HL-60 (cell line): Measurements from ENCODE around the gene IARS1.

Experiments
- DNase-seq, 2 experiments: peaks; one replicate each; pipeline ENCODE4 v3.0.0-alpha.2; 2010 to 2020; ENCODE audit warnings: low read depth in 1 of 2, low spot score in 1 of 2
- H3K27ac ChIP-seq: fragments of 250-450 bp; sonication (Bioruptor Pico); replicated peaks from 2 replicates; pipeline ENCODE4 v1.5.1; 2020; ENCODE audit warnings: mild to moderate bottlenecking, moderate library complexity
- H3K27me3 ChIP-seq: fragments of 250-450 bp; sonication (Bioruptor Pico); 2 replicates; pipeline ENCODE4 v1.5.1; 2021; ENCODE audit warnings: mild to moderate bottlenecking, moderate library complexity; ENCODE audit not compliant: insufficient read depth, poor library complexity, severe bottlenecking
- H3K4me3 ChIP-seq: replicated peaks from 2 replicates; pipeline ENCODE4 v1.5.1; 2011; ENCODE audit warnings: mild to moderate bottlenecking, control low read depth, low read length; ENCODE audit not compliant: insufficient read depth
- GABPA ChIP-seq: IDR thresholded peaks from 2 replicates; pipeline ENCODE4 v1.6.1; 2012; ENCODE audit warnings: low read depth
- POLR2AphosphoS5 ChIP-seq: IDR thresholded peaks from 2 replicates; pipeline ENCODE4 v1.6.1; 2012; ENCODE audit warnings: low read depth
- SPI1 ChIP-seq: IDR thresholded peaks from 2 replicates; pipeline ENCODE4 v1.6.1; 2012; ENCODE audit warnings: low read depth, mild to moderate bottlenecking, borderline replicate concordance
- TF ChIP-seq, protein P1 (sequence below): IDR thresholded peaks from 2 replicates; pipeline ENCODE4 v1.6.1; 2012; ENCODE audit warnings: low read depth; ENCODE audit not compliant: insufficient replicate concordance
- TF ChIP-seq, protein P2 (sequence below): IDR thresholded peaks from one replicate; pipeline ENCODE4 v1.5.1; 2011; ENCODE audit warnings: low read length, control low read depth, inconsistent platforms; ENCODE audit not compliant: insufficient read depth

Gene IARS1

GRCh38 chr9:92276331-92277032, 17.0 kb downstream of the IARS1 start:
- TF ChIP-seq, protein P1, sequence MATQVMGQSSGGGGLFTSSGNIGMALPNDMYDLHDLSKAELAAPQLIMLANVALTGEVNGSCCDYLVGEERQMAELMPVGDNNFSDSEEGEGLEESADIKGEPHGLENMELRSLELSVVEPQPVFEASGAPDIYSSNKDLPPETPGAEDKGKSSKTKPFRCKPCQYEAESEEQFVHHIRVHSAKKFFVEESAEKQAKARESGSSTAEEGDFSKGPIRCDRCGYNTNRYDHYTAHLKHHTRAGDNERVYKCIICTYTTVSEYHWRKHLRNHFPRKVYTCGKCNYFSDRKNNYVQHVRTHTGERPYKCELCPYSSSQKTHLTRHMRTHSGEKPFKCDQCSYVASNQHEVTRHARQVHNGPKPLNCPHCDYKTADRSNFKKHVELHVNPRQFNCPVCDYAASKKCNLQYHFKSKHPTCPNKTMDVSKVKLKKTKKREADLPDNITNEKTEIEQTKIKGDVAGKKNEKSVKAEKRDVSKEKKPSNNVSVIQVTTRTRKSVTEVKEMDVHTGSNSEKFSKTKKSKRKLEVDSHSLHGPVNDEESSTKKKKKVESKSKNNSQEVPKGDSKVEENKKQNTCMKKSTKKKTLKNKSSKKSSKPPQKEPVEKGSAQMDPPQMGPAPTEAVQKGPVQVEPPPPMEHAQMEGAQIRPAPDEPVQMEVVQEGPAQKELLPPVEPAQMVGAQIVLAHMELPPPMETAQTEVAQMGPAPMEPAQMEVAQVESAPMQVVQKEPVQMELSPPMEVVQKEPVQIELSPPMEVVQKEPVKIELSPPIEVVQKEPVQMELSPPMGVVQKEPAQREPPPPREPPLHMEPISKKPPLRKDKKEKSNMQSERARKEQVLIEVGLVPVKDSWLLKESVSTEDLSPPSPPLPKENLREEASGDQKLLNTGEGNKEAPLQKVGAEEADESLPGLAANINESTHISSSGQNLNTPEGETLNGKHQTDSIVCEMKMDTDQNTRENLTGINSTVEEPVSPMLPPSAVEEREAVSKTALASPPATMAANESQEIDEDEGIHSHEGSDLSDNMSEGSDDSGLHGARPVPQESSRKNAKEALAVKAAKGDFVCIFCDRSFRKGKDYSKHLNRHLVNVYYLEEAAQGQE: no peak
- TF ChIP-seq SPI1: 0 out of 2 replicates have a peak, but pooled peaks have one; percentile 4
- no peak overlapping the region for H3K4me3 ChIP-seq
- DNase-seq: no peak
- no peak overlapping the region for H3K27ac ChIP-seq
- H3K27me3 ChIP-seq: no peaks in the 10 kb centered on the region

- no peak for DNase-seq
- no peak overlapping the region for H3K27ac ChIP-seq
- H3K27me3 ChIP-seq: no peaks in the 10 kb centered on the region
- TF ChIP-seq SPI1: no peak
- TF ChIP-seq, protein P1: no peak
- no peak for TF ChIP-seq POLR2AphosphoS5
- no peak for TF ChIP-seq GABPA
- TF ChIP-seq, protein P2, sequence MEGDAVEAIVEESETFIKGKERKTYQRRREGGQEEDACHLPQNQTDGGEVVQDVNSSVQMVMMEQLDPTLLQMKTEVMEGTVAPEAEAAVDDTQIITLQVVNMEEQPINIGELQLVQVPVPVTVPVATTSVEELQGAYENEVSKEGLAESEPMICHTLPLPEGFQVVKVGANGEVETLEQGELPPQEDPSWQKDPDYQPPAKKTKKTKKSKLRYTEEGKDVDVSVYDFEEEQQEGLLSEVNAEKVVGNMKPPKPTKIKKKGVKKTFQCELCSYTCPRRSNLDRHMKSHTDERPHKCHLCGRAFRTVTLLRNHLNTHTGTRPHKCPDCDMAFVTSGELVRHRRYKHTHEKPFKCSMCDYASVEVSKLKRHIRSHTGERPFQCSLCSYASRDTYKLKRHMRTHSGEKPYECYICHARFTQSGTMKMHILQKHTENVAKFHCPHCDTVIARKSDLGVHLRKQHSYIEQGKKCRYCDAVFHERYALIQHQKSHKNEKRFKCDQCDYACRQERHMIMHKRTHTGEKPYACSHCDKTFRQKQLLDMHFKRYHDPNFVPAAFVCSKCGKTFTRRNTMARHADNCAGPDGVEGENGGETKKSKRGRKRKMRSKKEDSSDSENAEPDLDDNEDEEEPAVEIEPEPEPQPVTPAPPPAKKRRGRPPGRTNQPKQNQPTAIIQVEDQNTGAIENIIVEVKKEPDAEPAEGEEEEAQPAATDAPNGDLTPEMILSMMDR: no peak
- H3K4me3 ChIP-seq: no peak overlapping the region
These were observed 18.0 kb downstream of the IARS1 start for GRCh38 chr9:92275541-92275940.

DNA sequence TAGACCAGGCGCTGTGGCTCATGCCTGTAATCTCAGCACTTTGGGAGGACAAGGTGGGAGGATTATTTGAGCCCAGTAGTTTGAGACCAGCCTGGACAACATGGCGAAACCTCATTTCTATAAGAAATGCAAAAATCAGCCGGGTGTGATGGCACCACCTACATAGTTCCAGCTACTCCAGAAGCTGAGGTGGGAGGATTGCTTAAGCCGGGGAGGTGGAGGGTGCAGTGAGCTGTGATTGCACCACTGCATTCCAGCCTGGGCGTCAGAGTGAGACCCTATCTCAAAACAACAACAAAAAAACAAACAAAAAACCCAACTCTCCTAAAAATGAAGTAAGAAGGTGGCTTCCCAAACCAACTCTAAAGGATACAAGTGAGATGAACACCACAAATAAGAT, 23.0 kb downstream of the IARS1 start:
- Histone ChIP-seq H3K27ac (no peak overlapping the region), H3K4me3 (no peak overlapping the region), H3K27me3 (no peaks in the 10 kb centered on the region)
- no peak for DNase-seq
- TF ChIP-seq, protein P2: no peak
- TF ChIP-seq POLR2AphosphoS5 (no peak), GABPA (no peak), SPI1 (no peak)
- TF ChIP-seq, protein P1: no peak
